ENCODE results near the gene SNTG2.

Gene SNTG2

GRCh38 chr2:1129982-1130381, 179.3 kb downstream of the SNTG2 start:
- TF ChIP-seq POLR2AphosphoS5 (IDR thresholded peaks at IDR 0.05; ENCODE audit: low read depth, low read length) (no peak), SIN3A (IDR thresholded peaks at IDR 0.05; ENCODE audit: borderline replicate concordance, insufficient read depth, low read length) (no peak), FOXP2 (optimal IDR thresholded peaks at IDR 0.05; ENCODE audit: borderline replicate concordance, extremely low read depth, extremely low read length, insufficient read depth) (no peak), TAF1 (IDR thresholded peaks at IDR 0.05; ENCODE audit: borderline replicate concordance, insufficient read depth, low read length) (no peak)
- TF ChIP-seq, protein P1, sequence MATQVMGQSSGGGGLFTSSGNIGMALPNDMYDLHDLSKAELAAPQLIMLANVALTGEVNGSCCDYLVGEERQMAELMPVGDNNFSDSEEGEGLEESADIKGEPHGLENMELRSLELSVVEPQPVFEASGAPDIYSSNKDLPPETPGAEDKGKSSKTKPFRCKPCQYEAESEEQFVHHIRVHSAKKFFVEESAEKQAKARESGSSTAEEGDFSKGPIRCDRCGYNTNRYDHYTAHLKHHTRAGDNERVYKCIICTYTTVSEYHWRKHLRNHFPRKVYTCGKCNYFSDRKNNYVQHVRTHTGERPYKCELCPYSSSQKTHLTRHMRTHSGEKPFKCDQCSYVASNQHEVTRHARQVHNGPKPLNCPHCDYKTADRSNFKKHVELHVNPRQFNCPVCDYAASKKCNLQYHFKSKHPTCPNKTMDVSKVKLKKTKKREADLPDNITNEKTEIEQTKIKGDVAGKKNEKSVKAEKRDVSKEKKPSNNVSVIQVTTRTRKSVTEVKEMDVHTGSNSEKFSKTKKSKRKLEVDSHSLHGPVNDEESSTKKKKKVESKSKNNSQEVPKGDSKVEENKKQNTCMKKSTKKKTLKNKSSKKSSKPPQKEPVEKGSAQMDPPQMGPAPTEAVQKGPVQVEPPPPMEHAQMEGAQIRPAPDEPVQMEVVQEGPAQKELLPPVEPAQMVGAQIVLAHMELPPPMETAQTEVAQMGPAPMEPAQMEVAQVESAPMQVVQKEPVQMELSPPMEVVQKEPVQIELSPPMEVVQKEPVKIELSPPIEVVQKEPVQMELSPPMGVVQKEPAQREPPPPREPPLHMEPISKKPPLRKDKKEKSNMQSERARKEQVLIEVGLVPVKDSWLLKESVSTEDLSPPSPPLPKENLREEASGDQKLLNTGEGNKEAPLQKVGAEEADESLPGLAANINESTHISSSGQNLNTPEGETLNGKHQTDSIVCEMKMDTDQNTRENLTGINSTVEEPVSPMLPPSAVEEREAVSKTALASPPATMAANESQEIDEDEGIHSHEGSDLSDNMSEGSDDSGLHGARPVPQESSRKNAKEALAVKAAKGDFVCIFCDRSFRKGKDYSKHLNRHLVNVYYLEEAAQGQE (IDR thresholded peaks at IDR 0.05; ENCODE audit: insufficient read depth in 1 of 2, low read depth in 2 of 2, low read length in 2 of 2): no peak

- TF ChIP-seq POLR2AphosphoS5 (IDR thresholded peaks at IDR 0.05; ENCODE audit: low read depth, low read length) (no peak), SIN3A (IDR thresholded peaks at IDR 0.05; ENCODE audit: borderline replicate concordance, insufficient read depth, low read length) (no peak)
- TF ChIP-seq, protein P1 (IDR thresholded peaks at IDR 0.05; ENCODE audit: insufficient read depth in 1 of 2, low read depth in 2 of 2, low read length in 2 of 2): no peak
These were observed 180.3 kb downstream of the SNTG2 start for GRCh38 chr2:1130922-1131321.

DNA sequence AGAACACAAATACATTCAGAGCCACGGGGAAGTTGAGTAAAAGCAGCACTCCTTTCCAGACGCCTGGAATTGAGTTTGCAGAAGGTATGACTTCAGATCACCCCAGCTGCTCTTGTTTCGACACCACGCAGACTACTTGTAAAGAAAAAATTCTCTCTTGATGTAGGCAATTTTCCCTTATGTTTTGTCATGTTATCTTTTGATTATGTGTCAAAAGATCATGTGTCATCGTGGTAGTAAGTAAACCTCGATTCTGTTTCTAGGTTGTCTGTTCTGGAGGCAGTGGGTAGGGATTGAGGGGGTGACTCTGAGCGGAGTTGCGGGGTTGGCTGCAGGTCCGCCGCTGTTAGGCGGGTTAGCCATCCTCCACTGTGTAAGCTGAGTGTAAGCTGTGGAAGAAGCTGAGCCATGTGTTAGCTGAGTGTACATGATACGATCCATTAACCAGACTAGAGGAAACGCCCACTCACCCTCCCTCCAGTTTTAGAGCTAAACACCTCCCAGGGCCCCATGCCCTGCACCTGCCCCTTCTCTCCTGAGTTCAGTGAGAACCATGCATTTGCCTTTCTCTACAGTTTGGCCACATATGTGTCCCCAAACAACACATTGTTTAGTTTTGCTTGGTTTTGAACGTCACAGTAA, 181.8 kb downstream of the SNTG2 start:
- TF ChIP-seq TAF1 (IDR thresholded peaks at IDR 0.05; ENCODE audit: borderline replicate concordance, insufficient read depth, low read length) (no peak), FOXP2 (optimal IDR thresholded peaks at IDR 0.05; ENCODE audit: borderline replicate concordance, extremely low read depth, extremely low read length, insufficient read depth) (no peak), POLR2AphosphoS5 (IDR thresholded peaks at IDR 0.05; ENCODE audit: low read depth, low read length) (no peak), SIN3A (IDR thresholded peaks at IDR 0.05; ENCODE audit: borderline replicate concordance, insufficient read depth, low read length) (no peak)
- TF ChIP-seq, protein P1 (IDR thresholded peaks at IDR 0.05; ENCODE audit: insufficient read depth in 1 of 2, low read depth in 2 of 2, low read length in 2 of 2): no peak

DNA sequence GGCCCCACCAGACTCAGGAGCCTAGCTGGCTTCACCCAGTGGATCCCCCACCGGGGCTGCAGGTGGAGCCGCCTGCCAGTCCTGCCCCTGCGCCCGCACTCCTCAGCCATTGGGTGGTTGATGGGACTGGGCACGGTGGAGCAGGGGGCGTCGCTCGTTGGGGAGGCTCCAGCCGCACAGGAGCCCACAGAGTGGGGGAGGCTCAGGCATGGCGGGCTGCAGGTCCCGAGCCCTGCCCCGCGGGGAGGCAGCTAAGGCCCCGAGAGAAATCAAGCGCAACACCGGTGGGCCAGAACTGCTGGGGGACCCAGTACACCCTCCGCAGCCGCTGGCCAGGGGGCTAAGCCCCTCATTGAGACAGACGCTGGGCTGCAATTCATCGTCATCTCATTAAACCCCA, 184.0 kb downstream of the SNTG2 start:
- TF ChIP-seq SIN3A (IDR thresholded peaks at IDR 0.05; ENCODE audit: borderline replicate concordance, insufficient read depth, low read length) (no peak), POLR2AphosphoS5 (IDR thresholded peaks at IDR 0.05; ENCODE audit: low read depth, low read length) (no peak), FOXP2 (optimal IDR thresholded peaks at IDR 0.05; ENCODE audit: borderline replicate concordance, extremely low read depth, extremely low read length, insufficient read depth) (no peak), TAF1 (IDR thresholded peaks at IDR 0.05; ENCODE audit: borderline replicate concordance, insufficient read depth, low read length) (no peak)
- TF ChIP-seq, protein P1 (IDR thresholded peaks at IDR 0.05; ENCODE audit: insufficient read depth in 1 of 2, low read depth in 2 of 2, low read length in 2 of 2): no peak

DNA sequence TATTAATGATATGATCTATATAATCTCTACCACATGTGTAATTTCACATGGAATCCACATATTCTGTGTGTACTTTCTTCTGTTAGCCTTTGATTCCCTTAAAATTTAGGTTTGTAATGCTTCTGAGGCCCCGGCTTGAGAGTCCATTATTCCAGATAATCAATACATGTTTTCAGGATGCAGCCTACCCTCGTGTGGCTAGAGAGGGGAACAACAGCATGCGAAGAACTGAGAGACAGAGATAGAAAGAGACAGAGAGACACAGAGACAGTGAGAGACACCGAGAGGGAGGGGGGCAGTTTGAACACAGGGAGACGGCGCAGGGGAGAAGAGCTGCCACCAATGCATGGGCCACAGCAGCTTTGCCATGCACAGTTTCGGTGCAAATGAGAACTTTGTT, 185.4 kb downstream of the SNTG2 start:
- TF ChIP-seq SIN3A (IDR thresholded peaks at IDR 0.05; ENCODE audit: borderline replicate concordance, insufficient read depth, low read length) (no peak), POLR2AphosphoS5 (IDR thresholded peaks at IDR 0.05; ENCODE audit: low read depth, low read length) (no peak), FOXP2 (optimal IDR thresholded peaks at IDR 0.05; ENCODE audit: borderline replicate concordance, extremely low read depth, extremely low read length, insufficient read depth) (no peak), TAF1 (IDR thresholded peaks at IDR 0.05; ENCODE audit: borderline replicate concordance, insufficient read depth, low read length) (no peak)
- TF ChIP-seq, protein P1 (IDR thresholded peaks at IDR 0.05; ENCODE audit: insufficient read depth in 1 of 2, low read depth in 2 of 2, low read length in 2 of 2): no peak
